HepG2 (cell line): ENCODE data around the gene CCDC197. TPM values are rescaled to one million over a fixed set of nuclear protein-coding genes. Genes with fewer than 3 reads are reported as not detected.

Experiments used
- CHCHD3 ChIP-seq: sonication (generic); formaldehyde crosslinking; IDR thresholded peaks from 2 replicates; pipeline ENCODE4 v1.8.0; 2022; ENCODE audit warnings: mild to moderate bottlenecking, missing genetic modification reagents, moderate library complexity
- DMTF1 ChIP-seq: sonication (generic); formaldehyde crosslinking; IDR thresholded peaks from 2 replicates; pipeline ENCODE4 v1.4.0; 2020; ENCODE audit warnings: mild to moderate bottlenecking, missing genetic modification reagents
- FOXO1 ChIP-seq: sonication (generic); formaldehyde crosslinking; IDR thresholded peaks from 2 replicates; pipeline ENCODE4 v1.4.0; 2020; ENCODE audit warnings: missing genetic modification reagents
- GPN1 ChIP-seq: sonication (generic); formaldehyde crosslinking; IDR thresholded peaks from 2 replicates; pipeline ENCODE4 v1.5.1; 2020; ENCODE audit warnings: missing genetic modification reagents, borderline replicate concordance
- HNRNPUL1 ChIP-seq: fragments of 200-400 bp; formaldehyde crosslinking; IDR thresholded peaks from 2 replicates; pipeline ENCODE4 v1.6.1; 2017; ENCODE audit warnings: low read depth, mild to moderate bottlenecking, low read length, moderate library complexity
- KLF9 ChIP-seq: IDR thresholded peaks from 2 replicates; pipeline ENCODE4 v1.6.1; 2016; ENCODE audit warnings: low read depth
- MEIS1 ChIP-seq: sonication (generic); formaldehyde crosslinking; IDR thresholded peaks from 2 replicates; pipeline ENCODE4 v1.9.0; 2021; ENCODE audit warnings: mild to moderate bottlenecking, missing genetic modification reagents, moderate library complexity, borderline replicate concordance
- MIER2 ChIP-seq: IDR thresholded peaks from 2 replicates; pipeline ENCODE4 v1.6.1; 2016; ENCODE audit warnings: missing biosample characterization, missing genetic modification reagents
- PTBP1 ChIP-seq: fragments of 200-400 bp; formaldehyde crosslinking; IDR thresholded peaks from 2 replicates; pipeline ENCODE4 v1.6.1; 2018; ENCODE audit warnings: low read length, low read depth; ENCODE audit not compliant: poor library complexity, severe bottlenecking
- RBM22 ChIP-seq: fragments of 200-400 bp; formaldehyde crosslinking; optimal IDR thresholded peaks from 2 replicates; pipeline ENCODE3; 2017; ENCODE audit warnings: mild to moderate bottlenecking, low read length, moderate library complexity
- REST ChIP-seq, 2 experiments: IDR thresholded peaks; 2 replicates each; pipeline ENCODE4 v1.6.1; 2011 to 2012; ENCODE audit warnings: low read length in 2 of 2, borderline replicate concordance in 1 of 2, low read depth in 1 of 2, mild to moderate bottlenecking in 1 of 2, moderate library complexity in 1 of 2
- SCMH1 ChIP-seq: sonication (generic); formaldehyde crosslinking; IDR thresholded peaks from 2 replicates; pipeline ENCODE4 v1.9.0; 2021; ENCODE audit warnings: missing genetic modification reagents, mild to moderate bottlenecking, borderline replicate concordance
- SIX4 ChIP-seq: sonication (generic); formaldehyde crosslinking; IDR thresholded peaks from 2 replicates; pipeline ENCODE4 v1.4.0; 2020; ENCODE audit warnings: missing genetic modification reagents
- SNAPC2 ChIP-seq: sonication (generic); formaldehyde crosslinking; IDR thresholded peaks from 2 replicates; pipeline ENCODE4 v1.8.1; 2022; ENCODE audit warnings: mild to moderate bottlenecking, missing genetic modification reagents
- TBX2 ChIP-seq: sonication (generic); formaldehyde crosslinking; IDR thresholded peaks from 2 replicates; pipeline ENCODE4 v1.5.0; 2020; ENCODE audit warnings: missing genetic modification reagents, mild to moderate bottlenecking, borderline replicate concordance
- ZNF124 ChIP-seq: sonication (generic); formaldehyde crosslinking; IDR thresholded peaks from 2 replicates; pipeline ENCODE4 v1.4.0; 2020; ENCODE audit warnings: missing genetic modification reagents
- ZNF280D ChIP-seq: sonication (generic); formaldehyde crosslinking; IDR thresholded peaks from 2 replicates; pipeline ENCODE4 v1.5.1; 2020; ENCODE audit warnings: mild to moderate bottlenecking, missing genetic modification reagents
- ZNF3 ChIP-seq: IDR thresholded peaks from 2 replicates; pipeline ENCODE4 v1.7.0; 2017; ENCODE audit warnings: inconsistent platforms
- ZNF414 ChIP-seq: sonication (generic); formaldehyde crosslinking; IDR thresholded peaks from 2 replicates; pipeline ENCODE4 v1.5.0; 2020; ENCODE audit warnings: missing genetic modification reagents
- ZNF546 ChIP-seq: sonication (generic); formaldehyde crosslinking; conservative IDR thresholded peaks from 2 replicates; pipeline ENCODE4 v1.8.1; 2023; ENCODE audit warnings: mild to moderate bottlenecking, missing genetic modification reagents
- ZNF724P ChIP-seq: sonication (generic); formaldehyde crosslinking; IDR thresholded peaks from 2 replicates; pipeline ENCODE4 v1.8.0; 2022; ENCODE audit warnings: missing genetic modification reagents, borderline replicate concordance
- ZNF772 ChIP-seq: sonication (generic); formaldehyde crosslinking; IDR thresholded peaks from 2 replicates; pipeline ENCODE4 v1.5.0; 2020; ENCODE audit warnings: mild to moderate bottlenecking, missing genetic modification reagents
- ZNF776 ChIP-seq: sonication (generic); formaldehyde crosslinking; IDR thresholded peaks from 2 replicates; pipeline ENCODE4 v1.4.0; 2020; ENCODE audit warnings: mild to moderate bottlenecking, missing genetic modification reagents
- polyA plus RNA-seq, 8 experiments: library from polyadenylated mRNA; depleted of rRNA in 3 of 8; stranded (reverse) in 7 of 8; unstranded in 1 of 8; fragments of >200 nt; fragmentation: Illumina TruSeq in 4 of 8; extraction: Trizol in 4 of 8; gene quantifications; 2 replicates each; pipeline versions ENCODE4 v1.2.1 to v1.2.3, GENCODE V29; 2011 to 2016; ENCODE audit warnings: low read depth in 4 of 8, missing spikeins in 1 of 8, mixed read lengths in 1 of 8; ENCODE audit not compliant: insufficient read depth in 1 of 8
- total RNA-seq, 5 experiments: library from RNA; depleted of rRNA; stranded (reverse); fragments of >200 nt; fragmentation: Illumina TruSeq; extraction: Trizol; gene quantifications; 2 replicates each; pipeline ENCODE4 v1.2.3, GENCODE V29; 2016; ENCODE audit warnings: low read depth in 1 of 5

The CCDC197 gene
- total and polyA plus RNA-seq, 2 of the 13 experiments (the other 11 are each of a cell fraction or from before 2014, with no cell fraction given) = 0.11 to 0.13 TPM

- TF ChIP-seq REST (IDR thresholded peaks at IDR 0.05; ENCODE audit: borderline replicate concordance in 1 of 2, low read depth in 1 of 2, low read length in 2 of 2) = no peak
- no peak for TF ChIP-seq ZNF414
- no peak for TF ChIP-seq MIER2 (CRISPR knock-in tag)
- no peak for TF ChIP-seq ZNF776
- no peak for TF ChIP-seq HNRNPUL1
- TF ChIP-seq MEIS1 (CRISPR knock-in tag) = no peak
- TF ChIP-seq KLF9 (CRISPR knock-in tag) = no peak
- TF ChIP-seq CHCHD3 (CRISPR knock-in tag) = no peak
- no peak for TF ChIP-seq RBM22
- TF ChIP-seq ZNF724P = no peak
- TF ChIP-seq FOXO1 (CRISPR knock-in tag) = 0 out of 2 replicates have a peak, but pooled peaks have one; percentile 39
- no peak for TF ChIP-seq SIX4 (CRISPR knock-in tag)
- TF ChIP-seq DMTF1 = no peak
- no peak for TF ChIP-seq SCMH1 (CRISPR knock-in tag)
- no peak for TF ChIP-seq SNAPC2 (CRISPR knock-in tag)
- no peak for TF ChIP-seq GPN1
- 0 out of 2 replicates have a peak, but pooled peaks have one; percentile 18 for TF ChIP-seq TBX2 (CRISPR knock-in tag)
- TF ChIP-seq ZNF3 = no peak
- TF ChIP-seq ZNF124 (CRISPR knock-in tag) = no peak
- no peak for TF ChIP-seq ZNF280D (CRISPR knock-in tag)
- no peak for TF ChIP-seq PTBP1
- TF ChIP-seq ZNF546 (CRISPR knock-in tag) = no peak
- no peak for TF ChIP-seq ZNF772 (CRISPR knock-in tag)
Measured at GRCh38 chr14:93953263-93953662, 43.8 kb upstream of the CCDC197 start (continued).
